SK-N-SH treated with all-trans-retinoic acid at 6 μM for 48 hours (cell line): Measurements from ENCODE around the gene KLHDC7B.
"Not testable (repeated sequence)": the region's sequence is repeated elsewhere in the genome, so short reads cannot be mapped to it uniquely, and the experiment has no call there.

Experiments used
- ATAC-seq: fragments of 200-7000 bp; cut with Tn5 transposase; 3 replicates; pipeline ENCODE4 v1.9.1; 2020; ENCODE audit warnings: mild to moderate bottlenecking, moderate library complexity
- BACH2 ChIP-seq: fragments of 250-450 bp; sonication (Bioruptor Pico); IDR thresholded peaks from 2 replicates; pipeline ENCODE4 v1.9.0; 2021; ENCODE audit warnings: mild to moderate bottlenecking, borderline replicate concordance
- CSDC2 ChIP-seq: fragments of 250-450 bp; sonication (Bioruptor Pico); IDR thresholded peaks from 2 replicates; pipeline ENCODE4 v1.5.0; 2020; ENCODE audit warnings: mild to moderate bottlenecking, moderate library complexity
- ESRRG ChIP-seq: fragments of 250-450 bp; sonication (Bioruptor Pico); IDR thresholded peaks from 2 replicates; pipeline ENCODE4 v1.6.1; 2021; ENCODE audit warnings: mild to moderate bottlenecking
- GLIS3 ChIP-seq: fragments of 250-450 bp; sonication (Bioruptor Pico); IDR thresholded peaks from 2 replicates; pipeline ENCODE4 v1.5.0; 2020; ENCODE audit warnings: mild to moderate bottlenecking, moderate library complexity
- OSR1 ChIP-seq: fragments of 250-450 bp; sonication (Bioruptor Pico); IDR thresholded peaks from 2 replicates; pipeline ENCODE4 v1.8.0; 2022; ENCODE audit warnings: moderate library complexity, mild to moderate bottlenecking, inconsistent platforms
- PPARA ChIP-seq: fragments of 250-450 bp; sonication (Bioruptor Pico); IDR thresholded peaks from 2 replicates; pipeline ENCODE4 v1.5.0; 2020; ENCODE audit warnings: mild to moderate bottlenecking, borderline replicate concordance
- RARB ChIP-seq: fragments of 250-450 bp; sonication (Bioruptor Pico); IDR thresholded peaks from 2 replicates; pipeline ENCODE4 v1.8.0; 2021; ENCODE audit warnings: mild to moderate bottlenecking, moderate library complexity
- SNAI2 ChIP-seq: fragments of 250-450 bp; sonication (Bioruptor Pico); IDR thresholded peaks from 2 replicates; pipeline ENCODE4 v1.5.0; 2020; ENCODE audit warnings: mild to moderate bottlenecking, moderate library complexity
- TCF4 ChIP-seq: fragments of 250-450 bp; sonication (Bioruptor Pico); IDR thresholded peaks from 2 replicates; pipeline ENCODE4 v1.8.0; 2021; ENCODE audit warnings: mild to moderate bottlenecking, moderate library complexity, borderline replicate concordance
- ZFP3 ChIP-seq: fragments of 250-450 bp; sonication (Bioruptor Pico); IDR thresholded peaks from 2 replicates; pipeline ENCODE4 v1.5.0; 2020; ENCODE audit warnings: mild to moderate bottlenecking, moderate library complexity
- ZFP30 ChIP-seq: fragments of 450-650 bp; formaldehyde crosslinking; IDR thresholded peaks from 2 replicates; pipeline ENCODE4 v1.5.0; 2022; ENCODE audit warnings: mild to moderate bottlenecking, moderate library complexity
- ZNF565 ChIP-seq: fragments of 450-650 bp; formaldehyde crosslinking; conservative IDR thresholded peaks from 2 replicates; pipeline ENCODE4 v1.5.0; 2020; ENCODE audit warnings: low read depth, mild to moderate bottlenecking, moderate library complexity
- ZNF8 ChIP-seq: fragments of 450-650 bp; formaldehyde crosslinking; IDR thresholded peaks from 2 replicates; pipeline ENCODE4 v1.5.0; 2020; ENCODE audit warnings: mild to moderate bottlenecking, moderate library complexity
- TF ChIP-seq, protein P1 (sequence below): fragments of 250-450 bp; sonication (Bioruptor Pico); IDR thresholded peaks from 2 replicates; pipeline ENCODE4 v1.8.0; 2021; ENCODE audit warnings: low read depth, mild to moderate bottlenecking, moderate library complexity, borderline replicate concordance
- TF ChIP-seq, protein P2 (sequence below): fragments of 250-450 bp; sonication (Bioruptor Pico); IDR thresholded peaks from 2 replicates; pipeline ENCODE4 v1.5.1; 2020; ENCODE audit warnings: low read depth, mild to moderate bottlenecking, moderate library complexity
- TF ChIP-seq, protein P3 (sequence below): fragments of 250-450 bp; sonication (Bioruptor Pico); IDR thresholded peaks from 2 replicates; pipeline ENCODE4 v1.5.1; 2021; ENCODE audit warnings: mild to moderate bottlenecking, moderate library complexity
- TF ChIP-seq, protein P4 (sequence below): fragments of 250-450 bp; sonication (Bioruptor Pico); IDR thresholded peaks from 2 replicates; pipeline ENCODE4 v1.5.0; 2020; ENCODE audit warnings: mild to moderate bottlenecking, moderate library complexity

KLHDC7B gene

DNA sequence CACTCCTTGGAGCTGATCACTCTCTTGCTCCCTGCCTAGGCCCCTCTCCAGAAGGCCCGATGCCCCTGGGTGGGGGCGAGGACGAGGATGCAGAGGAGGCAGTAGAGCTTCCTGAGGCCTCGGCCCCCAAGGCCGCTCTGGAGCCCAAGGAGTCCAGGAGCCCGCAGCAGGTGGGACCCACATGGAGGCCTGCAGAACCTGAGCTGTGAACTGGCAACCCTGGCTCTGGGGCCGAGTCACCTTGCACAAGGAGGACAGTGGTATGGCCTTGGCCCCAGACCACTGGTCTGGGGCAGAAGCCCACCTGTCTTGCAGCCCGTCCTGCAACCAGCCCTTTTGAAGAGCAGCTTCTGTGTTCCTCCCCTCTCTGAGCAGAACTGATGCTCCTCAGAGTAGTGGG lies 26.5 kb upstream of the KLHDC7B start:
- TF ChIP-seq, protein P1, sequence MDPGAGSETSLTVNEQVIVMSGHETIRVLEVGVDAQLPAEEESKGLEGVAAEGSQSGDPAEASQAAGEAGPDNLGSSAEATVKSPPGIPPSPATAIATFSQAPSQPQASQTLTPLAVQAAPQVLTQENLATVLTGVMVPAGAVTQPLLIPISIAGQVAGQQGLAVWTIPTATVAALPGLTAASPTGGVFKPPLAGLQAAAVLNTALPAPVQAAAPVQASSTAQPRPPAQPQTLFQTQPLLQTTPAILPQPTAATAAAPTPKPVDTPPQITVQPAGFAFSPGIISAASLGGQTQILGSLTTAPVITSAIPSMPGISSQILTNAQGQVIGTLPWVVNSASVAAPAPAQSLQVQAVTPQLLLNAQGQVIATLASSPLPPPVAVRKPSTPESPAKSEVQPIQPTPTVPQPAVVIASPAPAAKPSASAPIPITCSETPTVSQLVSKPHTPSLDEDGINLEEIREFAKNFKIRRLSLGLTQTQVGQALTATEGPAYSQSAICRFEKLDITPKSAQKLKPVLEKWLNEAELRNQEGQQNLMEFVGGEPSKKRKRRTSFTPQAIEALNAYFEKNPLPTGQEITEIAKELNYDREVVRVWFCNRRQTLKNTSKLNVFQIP (CRISPR knock-in tag) = no peak
- TF ChIP-seq ZFP3 (CRISPR knock-in tag) (no peak), CSDC2 (CRISPR knock-in tag) (no peak), RARB (CRISPR knock-in tag) (no peak), GLIS3 (CRISPR knock-in tag) (no peak), OSR1 (CRISPR knock-in tag) (no peak), ZFP30 (CRISPR knock-in tag) (no peak)
- TF ChIP-seq, protein P2, sequence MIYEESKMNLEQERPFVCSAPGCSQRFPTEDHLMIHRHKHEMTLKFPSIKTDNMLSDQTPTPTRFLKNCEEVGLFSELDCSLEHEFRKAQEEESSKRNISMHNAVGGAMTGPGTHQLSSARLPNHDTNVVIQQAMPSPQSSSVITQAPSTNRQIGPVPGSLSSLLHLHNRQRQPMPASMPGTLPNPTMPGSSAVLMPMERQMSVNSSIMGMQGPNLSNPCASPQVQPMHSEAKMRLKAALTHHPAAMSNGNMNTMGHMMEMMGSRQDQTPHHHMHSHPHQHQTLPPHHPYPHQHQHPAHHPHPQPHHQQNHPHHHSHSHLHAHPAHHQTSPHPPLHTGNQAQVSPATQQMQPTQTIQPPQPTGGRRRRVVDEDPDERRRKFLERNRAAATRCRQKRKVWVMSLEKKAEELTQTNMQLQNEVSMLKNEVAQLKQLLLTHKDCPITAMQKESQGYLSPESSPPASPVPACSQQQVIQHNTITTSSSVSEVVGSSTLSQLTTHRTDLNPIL (CRISPR knock-in tag) = no peak
- TF ChIP-seq, all 23 proteins: peak for 0
- ATAC-seq = no peak

DNA sequence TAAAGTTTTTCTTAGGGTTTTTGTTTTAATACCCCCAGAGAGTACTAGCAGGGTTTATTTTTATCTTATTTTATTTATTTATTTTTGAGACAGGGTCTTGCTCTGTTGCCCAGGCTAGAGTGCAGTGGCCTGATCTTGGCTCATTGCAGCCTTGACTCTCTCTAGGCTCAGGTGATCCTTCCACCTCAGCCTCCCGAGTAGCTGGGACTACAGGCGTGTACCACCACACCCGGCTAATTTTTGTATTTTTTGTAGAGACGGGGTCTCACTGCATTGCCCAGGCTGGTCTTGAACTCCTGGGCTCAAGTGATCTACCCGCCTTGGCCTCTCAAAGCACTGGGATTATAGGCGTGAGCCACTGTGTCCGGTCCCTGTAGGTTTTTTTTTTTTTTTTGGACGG lies 25.5 kb upstream of the KLHDC7B start:
- not testable (repeated sequence) for ATAC-seq

DNA sequence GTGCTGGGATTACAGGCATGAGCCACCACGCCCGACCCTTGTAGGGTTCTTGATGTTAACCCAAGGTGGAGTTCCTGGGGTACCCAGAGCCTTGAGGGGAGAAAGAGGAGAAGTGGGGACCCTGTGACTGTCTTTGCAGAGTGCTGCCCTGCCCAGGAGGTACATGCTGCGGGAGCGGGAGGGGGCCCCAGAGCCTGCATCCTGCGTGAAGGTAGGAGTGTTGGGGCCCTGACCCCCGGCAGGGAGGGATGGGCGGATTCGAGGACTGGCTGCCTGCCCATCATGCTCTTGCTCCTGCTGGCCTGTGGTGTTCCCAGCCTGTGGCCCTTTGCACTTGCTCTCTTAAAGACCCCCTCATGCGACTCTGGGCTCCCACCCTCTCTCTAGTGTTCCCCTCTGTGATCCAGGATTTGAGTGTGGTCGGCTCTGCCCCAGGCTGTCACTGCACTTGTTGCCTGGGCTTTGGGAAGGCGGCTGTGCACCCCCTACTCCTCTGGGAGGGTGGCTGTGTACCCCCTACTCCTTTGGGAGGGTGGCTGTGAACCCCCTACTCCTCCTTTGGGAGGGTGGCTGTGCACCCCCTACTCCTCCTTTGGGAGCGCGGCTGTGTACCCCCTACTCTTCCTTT lies 24.8 kb upstream of the KLHDC7B start:
- TF ChIP-seq PPARA (CRISPR knock-in tag) = no peak
- no peak for TF ChIP-seq RARB (CRISPR knock-in tag)
- TF ChIP-seq, protein P1 (CRISPR knock-in tag) = no peak
- TF ChIP-seq, protein P3, sequence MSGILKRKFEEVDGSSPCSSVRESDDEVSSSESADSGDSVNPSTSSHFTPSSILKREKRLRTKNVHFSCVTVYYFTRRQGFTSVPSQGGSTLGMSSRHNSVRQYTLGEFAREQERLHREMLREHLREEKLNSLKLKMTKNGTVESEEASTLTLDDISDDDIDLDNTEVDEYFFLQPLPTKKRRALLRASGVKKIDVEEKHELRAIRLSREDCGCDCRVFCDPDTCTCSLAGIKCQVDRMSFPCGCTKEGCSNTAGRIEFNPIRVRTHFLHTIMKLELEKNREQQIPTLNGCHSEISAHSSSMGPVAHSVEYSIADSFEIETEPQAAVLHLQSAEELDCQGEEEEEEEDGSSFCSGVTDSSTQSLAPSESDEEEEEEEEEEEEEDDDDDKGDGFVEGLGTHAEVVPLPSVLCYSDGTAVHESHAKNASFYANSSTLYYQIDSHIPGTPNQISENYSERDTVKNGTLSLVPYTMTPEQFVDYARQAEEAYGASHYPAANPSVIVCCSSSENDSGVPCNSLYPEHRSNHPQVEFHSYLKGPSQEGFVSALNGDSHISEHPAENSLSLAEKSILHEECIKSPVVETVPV (CRISPR knock-in tag) = no peak
- no peak for TF ChIP-seq SNAI2 (CRISPR knock-in tag)
- TF ChIP-seq BACH2 (CRISPR knock-in tag) = no peak
- ATAC-seq = no peak

DNA sequence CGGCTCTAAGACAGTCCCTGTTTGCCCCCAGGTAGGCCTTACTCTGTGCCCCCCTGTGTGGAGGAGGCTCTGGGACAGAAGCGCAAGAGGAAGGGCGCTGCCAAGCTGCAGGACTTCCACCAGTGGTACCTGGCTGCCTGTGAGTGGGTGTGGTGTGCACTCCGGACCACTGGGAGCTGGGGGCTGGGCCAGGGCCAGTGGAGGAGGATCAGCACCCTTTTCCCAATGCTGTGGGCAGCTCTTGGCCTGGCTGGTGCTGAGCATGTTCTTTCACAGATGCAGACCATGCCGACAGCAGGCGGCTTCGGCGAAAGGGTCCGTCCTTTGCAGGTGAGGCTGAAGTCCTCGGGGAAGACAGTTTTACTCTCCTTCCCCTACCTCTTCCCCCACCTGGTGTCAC lies 24.0 kb upstream of the KLHDC7B start:
- TF ChIP-seq ZFP3 (CRISPR knock-in tag) = no peak
- TF ChIP-seq, protein P4, sequence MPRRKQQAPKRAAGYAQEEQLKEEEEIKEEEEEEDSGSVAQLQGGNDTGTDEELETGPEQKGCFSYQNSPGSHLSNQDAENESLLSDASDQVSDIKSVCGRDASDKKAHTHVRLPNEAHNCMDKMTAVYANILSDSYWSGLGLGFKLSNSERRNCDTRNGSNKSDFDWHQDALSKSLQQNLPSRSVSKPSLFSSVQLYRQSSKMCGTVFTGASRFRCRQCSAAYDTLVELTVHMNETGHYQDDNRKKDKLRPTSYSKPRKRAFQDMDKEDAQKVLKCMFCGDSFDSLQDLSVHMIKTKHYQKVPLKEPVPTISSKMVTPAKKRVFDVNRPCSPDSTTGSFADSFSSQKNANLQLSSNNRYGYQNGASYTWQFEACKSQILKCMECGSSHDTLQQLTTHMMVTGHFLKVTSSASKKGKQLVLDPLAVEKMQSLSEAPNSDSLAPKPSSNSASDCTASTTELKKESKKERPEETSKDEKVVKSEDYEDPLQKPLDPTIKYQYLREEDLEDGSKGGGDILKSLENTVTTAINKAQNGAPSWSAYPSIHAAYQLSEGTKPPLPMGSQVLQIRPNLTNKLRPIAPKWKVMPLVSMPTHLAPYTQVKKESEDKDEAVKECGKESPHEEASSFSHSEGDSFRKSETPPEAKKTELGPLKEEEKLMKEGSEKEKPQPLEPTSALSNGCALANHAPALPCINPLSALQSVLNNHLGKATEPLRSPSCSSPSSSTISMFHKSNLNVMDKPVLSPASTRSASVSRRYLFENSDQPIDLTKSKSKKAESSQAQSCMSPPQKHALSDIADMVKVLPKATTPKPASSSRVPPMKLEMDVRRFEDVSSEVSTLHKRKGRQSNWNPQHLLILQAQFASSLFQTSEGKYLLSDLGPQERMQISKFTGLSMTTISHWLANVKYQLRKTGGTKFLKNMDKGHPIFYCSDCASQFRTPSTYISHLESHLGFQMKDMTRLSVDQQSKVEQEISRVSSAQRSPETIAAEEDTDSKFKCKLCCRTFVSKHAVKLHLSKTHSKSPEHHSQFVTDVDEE (CRISPR knock-in tag) = no peak
- TF ChIP-seq BACH2 (CRISPR knock-in tag) = no peak
- TF ChIP-seq CSDC2 (CRISPR knock-in tag) = no peak
- TF ChIP-seq TCF4 (CRISPR knock-in tag) = no peak
- no peak for TF ChIP-seq ZNF8 (CRISPR knock-in tag)
- no peak for TF ChIP-seq ESRRG (CRISPR knock-in tag)
- no peak for TF ChIP-seq ZNF565 (CRISPR knock-in tag)
- no peak for ATAC-seq
